Measurements from ENCODE around the gene MDM4. TPM values are rescaled to one million over a fixed set of nuclear protein-coding genes. Genes with fewer than 3 reads are reported as not detected.

Gene MDM4
- total RNA-seq = 21.7 and 30.5 TPM in 2 replicates

GRCh38 chr1:204516180-204516879 lies at the start of gene MDM4:
TSS of gene MDM4 (plus strand) at chr1:204516406. CDS start at chr1:204525519, 9,113 bp downstream.

GRCh38 chr1:204494281-204495077 lies 21.7 kb upstream of the MDM4 start, which contains the start of gene PIK3C2B:
TSS of gene PIK3C2B (minus strand) at chr1:204494805. CDS start at chr1:204469802, 25,003 bp downstream.

Other genes starting within 250 kb of the MDM4 start
- 0.31 and 1.5 TPM in 2 replicates for gene PLEKHA6, start 156.5 kb upstream of the MDM4 start, total RNA-seq
- 19.4 and 23.1 TPM in 2 replicates for gene PPP1R15B, start 104.6 kb upstream of the MDM4 start, total RNA-seq
- 2.8 and 4.8 TPM in 2 replicates for gene PIK3C2B, start 21.6 kb upstream of the MDM4 start, total RNA-seq
- gene LRRN2, start 169.3 kb downstream of the MDM4 start, total RNA-seq = not detected in 2 replicates